CD14-positive monocyte (primary cell): ENCODE results near the gene ZNF771. TPM values are rescaled to one million over a fixed set of nuclear protein-coding genes. Genes with fewer than 3 reads are reported as not detected.

ENCODE experiments used
- DNase-seq, 3 donors: peaks; one replicate each; pipeline ENCODE4 v3.0.0-alpha.2; 2011 to 2022
- H2AFZ ChIP-seq: 2 replicates; pipeline ENCODE4 v1.6.0; 2012; ENCODE audit warnings: mild to moderate bottlenecking, low read depth, low read length, inconsistent platforms; ENCODE audit not compliant: insufficient read depth, poor library complexity, severe bottlenecking
- H3K27ac ChIP-seq, 2 donors: 1 replicate in 1 of 2; 2 replicates in 1 of 2; pipeline ENCODE4 v1.5.1; 2012 to 2013; ENCODE audit warnings: low read length in 2 of 2, control low read depth in 1 of 2, inconsistent platforms in 1 of 2, low read depth in 1 of 2, mild to moderate bottlenecking in 1 of 2
- H3K27me3 ChIP-seq, 2 donors: one replicate each; pipeline versions ENCODE4 v1.6.0 to v1.6.1; 2011 to 2013; ENCODE audit warnings: low read length in 2 of 2; ENCODE audit not compliant: control insufficient read depth in 2 of 2, insufficient read depth in 2 of 2
- H3K36me3 ChIP-seq, 2 donors: replicated peaks in 1 of 2; 1 replicate in 1 of 2; 2 replicates in 1 of 2; pipeline versions ENCODE4 v1.5.1 to v1.6.1; 2012 to 2013; ENCODE audit warnings: low read length in 2 of 2, control low read depth in 1 of 2, inconsistent platforms in 1 of 2, mild to moderate bottlenecking in 1 of 2; ENCODE audit not compliant: insufficient read depth in 2 of 2, control insufficient read depth in 1 of 2
- H3K4me1 ChIP-seq, 2 donors: 1 replicate in 1 of 2; 2 replicates in 1 of 2; pipeline versions ENCODE4 v1.5.1 to v1.6.1; 2012 to 2013; ENCODE audit warnings: low read length in 2 of 2, control low read depth in 1 of 2, inconsistent platforms in 1 of 2, mild to moderate bottlenecking in 1 of 2, moderate library complexity in 1 of 2; ENCODE audit not compliant: insufficient read depth in 2 of 2, control insufficient read depth in 1 of 2
- H3K4me2 ChIP-seq: replicated peaks from 2 replicates; pipeline ENCODE3; 2012; ENCODE audit warnings: low read length, moderate library complexity, mild to moderate bottlenecking; ENCODE audit not compliant: poor library complexity, severe bottlenecking; ENCODE audit errors: extremely low read depth
- H3K4me3 ChIP-seq, 3 experiments: fragments of 200-600 bp in 1 of 3; sonication (generic) in 1 of 3; replicated peaks in 1 of 3; 1 replicate in 2 of 3; 2 replicates in 1 of 3; pipeline ENCODE4 v1.5.1; 2011 to 2013; ENCODE audit warnings: low read length in 3 of 3, mild to moderate bottlenecking in 3 of 3, control low read depth in 2 of 3, low read depth in 2 of 3, inconsistent platforms in 1 of 3, moderate library complexity in 1 of 3
- H3K79me2 ChIP-seq: 2 replicates; pipeline ENCODE4 v1.6.0; 2012; ENCODE audit warnings: mild to moderate bottlenecking, control low read depth, inconsistent platforms, low read length, moderate library complexity; ENCODE audit not compliant: insufficient read depth
- H3K9ac ChIP-seq: 2 replicates; pipeline ENCODE4 v1.6.0; 2017; ENCODE audit warnings: low read length, mild to moderate bottlenecking; ENCODE audit not compliant: insufficient read depth, poor library complexity, severe bottlenecking
- H3K9me3 ChIP-seq, 2 donors: replicated peaks in 1 of 2; 1 replicate in 1 of 2; 2 replicates in 1 of 2; pipeline versions ENCODE4 v1.5.1 to v1.6.1; 2012 to 2013; ENCODE audit warnings: low read length in 2 of 2, control low read depth in 1 of 2; ENCODE audit not compliant: control insufficient read depth in 1 of 2, insufficient read depth in 1 of 2
- H4K20me1 ChIP-seq: 2 replicates; pipeline ENCODE4 v1.6.0; 2012; ENCODE audit warnings: mild to moderate bottlenecking, low read length, control low read depth, moderate library complexity; ENCODE audit not compliant: insufficient read depth
- H3K27ac Mint-ChIP-seq, 7 donors: one replicate each; pipeline ENCODE4 v1.8.0; 2020; ENCODE audit warnings: mild to moderate bottlenecking in 7 of 7, mixed read lengths in 7 of 7, moderate library complexity in 6 of 7, inconsistent platforms in 2 of 7
- H3K27me3 Mint-ChIP-seq, 3 donors: one replicate each; pipeline ENCODE4 v1.8.0; 2021 to 2022; ENCODE audit warnings: low read depth in 3 of 3, mild to moderate bottlenecking in 3 of 3, mixed read lengths in 3 of 3, moderate library complexity in 3 of 3, inconsistent platforms in 1 of 3
- H3K36me3 Mint-ChIP-seq, 2 donors: one replicate each; pipeline ENCODE4 v1.8.0; 2020; ENCODE audit warnings: mixed read lengths in 2 of 2, inconsistent platforms in 1 of 2, mild to moderate bottlenecking in 1 of 2
- H3K4me1 Mint-ChIP-seq: one replicate; pipeline ENCODE4 v1.8.0; 2020; ENCODE audit warnings: mild to moderate bottlenecking, mixed read lengths
- H3K4me3 Mint-ChIP-seq, 2 donors: one replicate each; pipeline ENCODE4 v1.8.0; 2020; ENCODE audit warnings: mild to moderate bottlenecking in 2 of 2, mixed read lengths in 2 of 2, moderate library complexity in 1 of 2
- H3K9me3 Mint-ChIP-seq, 7 donors: one replicate each; pipeline ENCODE4 v1.8.0; 2020 to 2022; ENCODE audit warnings: mixed read lengths in 7 of 7, mild to moderate bottlenecking in 6 of 7, moderate library complexity in 6 of 7, inconsistent platforms in 2 of 7
- CTCF ChIP-seq: fragments of 200-600 bp; IDR thresholded peaks from one replicate; pipeline ENCODE4 v1.8.0; 2022; ENCODE audit warnings: antibody characterized with exemption, mild to moderate bottlenecking
- WGBS: methylation state at CpG from one replicate; pipeline ENCODE4 v1.1.5; 2013; ENCODE audit warnings: missing lambda C conversion rate; ENCODE audit not compliant: insufficient coverage; 5-methylcytosine and 5-hydroxymethylcytosine counted together
- intact Hi-C, 2 donors: fragments of 100-400 bp; cut with micrococcal nuclease; formaldehyde crosslinking; loops; one replicate each; pipeline versions ENCODE4 v1.15.0 to v1.15.1; 2023
- polyA plus RNA-seq, 3 donors: library from polyadenylated mRNA; depleted of rRNA in 1 of 3; unstranded in 2 of 3; stranded (reverse) in 1 of 3; fragments of 300-500 nt in 2 of 3; fragments of >200 nt in 1 of 3; fragmentation: Illumina TruSeq in 2 of 3; gene quantifications; 1 replicate in 2 of 3; 2 replicates in 1 of 3; pipeline ENCODE4 v1.2.3, GENCODE V29; 2012 to 2021

Gene ZNF771
- polyA plus RNA-seq, 3 donors = 0.39 to 0.68 (median 0.51) TPM

GRCh38 chr16:30439720-30440348, 32.4 kb downstream of the ZNF771 start:
- DNase-seq = no peak
- Mint-ChIP-seq H3K27ac (no peak overlapping the region), H3K27me3 (peaks cover 0 to 6% (median 0%) of the 10 kb centered on the region in 3 donors), H3K9me3 (no peaks in the 10 kb centered on the region), H3K36me3 (peaks cover 11 to 13% of the 10 kb centered on the region in 2 donors), H3K4me3 (no peak overlapping the region), H3K4me1 (peaks cover 30% of the 10 kb centered on the region)
- no peaks in the 10 kb centered on the region for H3K27me3 ChIP-seq
- H4K20me1 ChIP-seq = peaks cover 23% of the 10 kb centered on the region
- intact Hi-C loops = loop anchor here in 1 of 2 donors (10.0 kb wide), 1 partner anchor 175 kb away; the partner anchor contains the start of gene ZNF689
- peaks cover 18% of the 10 kb centered on the region for H3K79me2 ChIP-seq
- no peaks in the 10 kb centered on the region for H3K9me3 ChIP-seq
- H3K36me3 ChIP-seq = peaks cover 0 to 4% of the 10 kb centered on the region in 2 donors
- no peak overlapping the region for H3K4me2 ChIP-seq
- H3K27ac ChIP-seq = no peak overlapping the region
- H3K9ac ChIP-seq = no peak overlapping the region
- TF ChIP-seq CTCF = no peak
- peak overlapping the region in 1 of 3 experiments; percentile 23 for H3K4me3 ChIP-seq
- no peak overlapping the region for H2AFZ ChIP-seq
- peaks cover 24 to 25% of the 10 kb centered on the region in 2 donors for H3K4me1 ChIP-seq
- 89% methylated on average over 4 of the region's 6 CpGs for WGBS

- Mint-ChIP-seq H3K27ac (peak overlapping the region in 5 of 7 donors; percentile 19 to 71 (median 55)), H3K36me3 (peaks cover 11 to 13% of the 10 kb centered on the region in 2 donors), H3K9me3 (peaks cover 0 to 3% (median 0%) of the 10 kb centered on the region in 7 donors), H3K4me1 (peaks cover 40% of the 10 kb centered on the region), H3K27me3 (peaks cover 0 to 1% (median 0%) of the 10 kb centered on the region in 3 donors), H3K4me3 (peak overlapping the region in 1 of 2 donors; percentile 16)
- Histone ChIP-seq H3K79me2 (peaks cover 30% of the 10 kb centered on the region), H3K9me3 (no peaks in the 10 kb centered on the region), H3K4me1 (peaks cover 35 to 36% of the 10 kb centered on the region in 2 donors), H2AFZ (no peak overlapping the region), H3K4me3 (peak overlapping the region in 1 of 3 experiments; percentile 90), H3K9ac (no peak overlapping the region), H3K27me3 (no peaks in the 10 kb centered on the region), H3K36me3 (peaks cover 0 to 4% of the 10 kb centered on the region in 2 donors), H3K27ac (peak overlapping the region in 1 of 2 donors; percentile 90), H4K20me1 (peaks cover 27% of the 10 kb centered on the region), H3K4me2 (peak overlapping the region; percentile 90)
- intact Hi-C loops = loop anchor here (2.0 to 10.0 kb wide), 2 partner anchors 83 to 171 kb away; partner anchors contain the start of genes ZNF689 (in 1 of the 2) and ZNF768 (in 1 of the 2)
- TF ChIP-seq CTCF = no peak
- DNase-seq = peak in 2 of 3 donors; percentile 28 to 51
- no CpG with 5 or more reads among the region's 2 CpGs for WGBS
Measured at GRCh38 chr16:30443631-30444030, 36.2 kb downstream of the ZNF771 start.
